Measurements from ENCODE around the gene E2F2.

Gene E2F2

DNA sequence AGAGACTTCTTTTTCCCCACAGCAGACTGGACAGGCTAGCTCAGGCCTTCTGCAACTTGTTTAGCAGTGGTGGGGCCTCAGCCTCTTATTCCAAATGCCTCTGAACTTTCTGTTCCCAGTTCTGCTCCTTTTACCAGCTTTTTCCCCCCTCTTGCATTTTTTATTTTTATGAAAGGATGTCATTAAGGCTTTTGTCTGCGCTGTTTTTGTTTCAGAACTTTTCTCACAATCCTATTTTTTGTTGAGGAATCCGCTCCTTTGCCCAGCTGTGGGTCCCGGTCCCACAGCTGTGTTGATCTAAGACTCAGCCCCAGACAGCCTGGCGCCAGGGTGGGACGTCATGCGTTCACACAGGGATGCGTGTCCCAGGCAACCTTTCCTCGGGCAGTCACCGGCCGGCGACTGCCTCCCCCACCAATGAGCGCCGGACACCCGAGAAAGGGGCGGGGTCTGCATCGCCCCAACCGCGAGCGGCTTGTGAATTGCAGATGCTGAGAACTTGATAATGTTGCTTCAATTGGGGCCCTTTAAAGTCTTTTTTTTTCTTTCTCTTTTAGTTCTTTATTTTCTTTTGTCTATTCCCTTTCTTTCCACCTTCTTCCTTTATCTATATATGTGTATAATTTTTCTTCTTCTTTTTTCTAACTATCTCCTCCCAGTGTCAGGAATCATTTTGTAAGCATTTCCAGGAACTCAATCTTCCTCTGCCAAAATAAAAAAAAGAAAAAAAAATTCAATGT is 31.3 kb upstream of the E2F2 start:
- peak; percentile 77 for DNase-seq

DNA sequence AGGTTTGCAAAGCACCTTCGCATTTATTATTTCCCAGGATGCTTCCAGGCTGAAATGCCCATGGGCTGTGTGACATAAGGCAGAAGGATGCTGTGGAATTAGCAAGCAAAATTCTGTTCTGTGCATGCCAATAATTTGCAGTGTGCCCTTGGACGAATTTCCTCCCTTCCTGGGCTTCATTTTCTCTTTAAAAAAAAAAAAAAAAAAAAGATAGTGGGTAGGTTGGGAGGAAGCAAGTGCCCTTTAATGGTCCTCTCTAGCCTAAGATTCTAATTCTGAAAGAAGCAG is 30.7 kb upstream of the E2F2 start:
- no peak for DNase-seq

DNA sequence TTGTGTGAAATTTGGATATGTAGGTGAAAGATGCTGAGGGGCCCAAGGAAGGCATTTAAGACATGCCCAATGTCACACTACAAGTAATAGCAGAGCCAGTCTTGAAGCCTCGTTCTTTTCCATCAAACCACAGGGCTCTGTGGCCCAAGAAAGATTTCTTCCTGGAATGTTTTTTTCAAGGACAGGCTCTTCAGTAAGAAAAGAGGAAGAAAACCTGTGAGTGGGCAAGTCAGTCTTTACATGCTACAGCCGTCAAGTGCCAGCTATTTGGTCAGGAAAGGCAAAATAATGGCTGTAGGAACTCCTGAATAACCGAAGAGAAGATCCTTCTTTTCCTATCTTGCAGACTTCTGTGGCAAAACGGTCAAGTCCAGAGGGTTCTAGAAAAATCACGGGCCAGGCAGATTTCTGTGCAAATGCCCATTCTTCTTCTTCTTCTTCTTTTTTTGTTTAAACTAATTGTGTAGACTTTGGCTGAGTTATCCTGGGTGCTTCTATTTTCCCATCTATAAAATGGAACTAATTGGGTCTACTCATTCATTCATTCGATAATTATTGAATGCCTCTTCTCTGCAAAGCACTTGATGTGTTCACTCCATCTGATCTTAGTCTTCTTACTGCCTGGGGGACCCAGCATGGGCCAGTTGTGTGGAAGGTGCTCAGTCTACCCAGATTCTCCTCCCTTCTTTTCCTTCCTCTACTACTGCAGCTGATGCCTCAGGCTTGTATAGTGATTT is 30.2 kb upstream of the E2F2 start:
- DNase-seq = no peak

DNA sequence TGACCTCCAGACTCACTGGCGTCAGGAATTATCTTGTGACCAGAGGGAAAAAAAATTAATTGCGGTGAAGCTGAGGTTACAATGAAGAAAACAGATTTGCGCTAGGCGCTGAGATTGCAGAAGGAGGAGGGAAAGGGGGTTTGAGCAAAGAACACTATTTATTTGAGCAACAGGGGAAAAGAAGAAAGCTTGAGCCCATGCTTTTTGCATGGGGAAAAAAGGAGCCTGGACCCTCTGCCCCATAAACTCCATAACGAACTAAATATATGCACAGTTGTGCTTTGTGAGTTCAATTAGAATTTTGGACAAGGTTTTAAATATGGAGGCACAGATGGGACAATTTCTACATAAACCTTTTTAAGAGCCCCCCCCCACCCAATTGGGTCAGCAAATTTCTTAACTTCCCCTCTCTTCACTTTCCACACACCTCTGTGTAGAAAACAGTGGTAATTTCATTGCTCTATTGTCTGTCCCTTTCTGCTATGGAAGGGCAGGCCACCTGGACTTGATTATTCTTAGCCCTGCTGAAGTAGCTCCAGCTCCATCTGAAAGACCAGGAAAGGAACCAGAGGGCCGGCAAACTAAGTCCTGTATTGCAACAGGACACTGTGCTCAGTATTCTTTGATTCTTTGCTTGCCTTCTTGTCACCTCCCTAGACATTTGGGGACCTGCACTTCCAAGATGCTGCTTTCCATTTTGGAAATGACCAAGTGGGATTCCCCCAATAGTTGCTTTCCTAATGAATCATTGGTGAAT is 29.1 kb upstream of the E2F2 start:
- no peak for DNase-seq

DNA sequence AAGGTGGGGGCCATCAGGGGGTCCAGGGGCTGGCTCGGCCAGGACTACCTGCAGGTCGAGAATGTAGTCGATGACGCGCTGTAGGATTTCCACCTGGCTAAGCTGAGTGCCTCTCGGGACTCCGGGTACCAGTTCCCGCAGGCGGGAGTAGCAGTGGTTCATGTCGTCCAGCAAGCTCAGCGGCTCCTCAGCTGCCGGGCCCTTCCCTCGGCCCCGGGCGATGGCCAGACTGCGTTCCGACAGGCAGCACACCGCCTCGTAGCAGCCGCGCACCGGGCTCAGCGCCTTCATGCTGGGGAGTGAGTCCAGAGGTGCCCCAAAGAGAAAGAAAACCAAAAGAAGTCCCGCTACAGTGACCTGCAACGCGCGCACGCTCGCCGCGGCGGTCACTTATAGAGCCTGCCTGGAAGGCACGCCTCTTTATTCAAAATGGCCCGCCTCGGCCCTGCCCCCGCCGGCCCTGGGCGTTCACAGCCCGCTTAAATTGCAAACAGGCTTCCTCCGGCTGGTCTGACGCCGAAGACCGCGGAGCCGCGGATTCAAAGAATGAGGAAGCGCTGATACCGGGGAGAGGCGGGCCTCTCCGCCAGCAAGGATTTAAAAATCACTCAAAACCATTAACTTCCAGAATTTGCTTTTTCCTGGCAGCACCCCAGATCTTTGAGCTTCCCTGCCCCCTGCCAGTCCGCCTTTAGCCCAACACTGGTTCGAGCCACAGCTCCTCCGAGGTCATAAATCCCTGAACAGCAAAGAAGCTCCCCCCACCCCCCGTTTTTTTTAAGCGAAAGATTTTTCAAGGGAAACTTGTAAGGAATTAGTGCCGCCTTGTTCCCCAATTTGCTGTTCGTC is 28.3 kb upstream of the E2F2 start, which contains the start of gene ID3:
TSS of gene ID3 (minus strand) at position 366 of the 849 bp plus-strand sequence. CDS start at position 291, 75 bp downstream.
- DNase-seq = peak; percentile 88

DNA sequence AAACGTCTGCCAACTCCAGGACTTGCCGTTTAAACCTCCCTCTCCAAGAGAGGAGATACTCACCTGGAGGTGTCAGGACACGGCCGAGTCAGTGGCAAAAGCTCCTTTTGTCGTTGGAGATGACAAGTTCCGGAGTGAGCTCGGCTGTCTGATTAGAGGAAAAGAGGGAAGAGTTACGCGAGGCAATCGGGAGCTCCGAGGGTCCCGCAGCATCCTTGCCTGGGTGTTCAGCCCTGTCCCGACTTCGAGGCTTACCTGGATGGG is 27.8 kb upstream of the E2F2 start:
- no peak for DNase-seq

DNA sequence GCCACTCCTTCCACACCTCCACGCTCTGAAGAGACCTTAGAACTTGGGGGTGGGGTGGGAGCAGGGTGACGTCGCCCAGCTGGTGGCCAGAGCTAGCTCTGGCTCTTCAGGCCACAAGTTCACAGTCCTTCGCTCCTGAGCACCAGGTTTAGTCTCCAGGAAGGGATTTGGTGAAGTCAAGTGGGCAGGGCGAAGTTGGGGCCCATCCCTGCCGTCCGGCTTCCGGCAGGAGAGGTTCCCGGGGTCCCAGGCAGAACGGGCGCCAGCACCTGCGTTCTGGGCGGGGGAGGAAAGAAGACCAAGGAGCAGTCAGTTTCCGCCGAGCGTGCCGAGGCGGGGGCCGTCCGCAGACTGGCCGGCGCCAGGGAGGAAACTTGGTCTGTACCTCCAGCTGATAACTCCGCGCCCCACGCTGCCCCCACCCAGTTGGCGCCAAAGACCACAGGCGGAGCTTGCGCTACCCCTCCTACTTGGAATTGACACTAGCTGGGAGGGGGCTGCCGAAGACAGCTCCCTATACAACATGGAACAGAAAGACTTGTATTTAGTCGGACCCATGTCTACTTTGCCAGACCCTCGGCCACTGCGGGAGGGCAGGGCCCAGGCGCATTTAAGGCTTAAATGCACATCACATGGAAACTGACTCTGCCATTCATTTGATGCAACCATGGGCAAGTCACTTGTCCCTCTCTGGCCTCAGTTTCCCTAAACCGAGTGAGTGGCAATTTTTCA is 27.3 kb upstream of the E2F2 start:
- no peak for DNase-seq

DNA sequence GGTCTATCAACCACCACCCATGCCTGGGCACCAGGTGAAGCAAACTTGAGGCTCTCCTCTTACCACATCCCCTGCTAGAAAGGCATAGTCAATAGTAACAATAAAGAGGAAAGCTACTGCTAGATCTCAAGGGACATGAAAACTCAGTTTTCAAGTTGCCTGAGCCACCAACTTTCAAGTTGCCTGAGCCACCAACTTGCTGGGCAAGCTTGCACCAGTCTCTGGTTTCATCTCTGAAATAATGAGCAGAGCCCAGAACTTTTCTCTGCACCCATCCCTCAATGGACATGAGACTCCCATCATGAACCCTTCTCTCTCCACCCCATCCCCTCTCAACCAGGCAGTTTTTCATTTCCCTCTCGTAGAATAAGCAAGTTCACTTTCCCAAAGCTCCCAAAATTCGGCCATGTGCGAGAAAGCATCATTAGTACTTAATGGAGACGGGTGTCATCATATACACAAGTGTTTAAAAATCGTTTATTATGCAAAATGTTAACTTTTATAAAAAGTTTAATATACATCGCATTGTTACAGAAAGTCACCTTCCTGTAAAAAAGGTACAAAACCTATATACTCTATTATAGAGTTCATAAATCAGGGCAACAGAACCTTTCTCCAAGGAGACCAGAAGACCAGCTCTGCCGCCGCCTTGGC is 26.6 kb upstream of the E2F2 start:
- DNase-seq = no peak

DNA sequence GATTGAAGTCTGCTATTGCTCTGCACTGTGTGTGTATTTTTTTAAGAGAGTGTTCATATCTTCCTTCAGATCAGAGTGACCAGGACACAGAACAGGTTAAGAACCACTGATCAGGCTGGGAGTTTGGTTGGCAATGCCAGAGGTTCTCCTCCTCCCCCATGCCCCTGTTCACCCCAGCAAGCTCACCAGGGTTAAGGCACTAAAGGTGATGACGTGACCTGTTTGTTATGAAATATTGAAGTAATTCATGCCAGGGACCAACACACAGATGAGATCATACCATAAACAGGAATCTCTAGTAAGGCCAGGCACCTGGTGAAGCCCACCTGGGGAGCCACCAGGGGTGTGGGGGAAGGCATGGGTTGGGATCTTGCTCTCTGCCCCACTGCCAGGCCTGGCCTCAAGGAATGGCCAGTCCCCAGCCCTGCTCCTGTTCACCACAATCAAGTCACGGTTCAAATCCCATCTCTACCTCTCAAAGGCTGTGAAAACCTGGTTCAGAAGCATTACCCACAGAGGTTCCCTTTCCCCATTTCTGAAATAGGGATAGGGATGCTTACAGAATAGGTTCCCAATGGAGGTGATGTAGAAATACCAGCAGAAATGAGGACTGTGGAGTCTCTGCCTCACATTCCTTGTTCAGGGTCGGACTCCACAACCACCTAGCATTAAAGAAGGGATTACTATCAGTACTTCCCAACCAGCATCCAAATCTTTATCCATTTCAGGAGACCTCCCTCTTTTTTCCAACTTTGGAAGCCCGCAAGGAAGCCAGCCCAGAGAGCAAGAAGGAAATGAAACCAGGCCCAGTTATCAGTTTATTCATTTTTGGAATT is 25.8 kb upstream of the E2F2 start:
- DNase-seq = no peak

DNA sequence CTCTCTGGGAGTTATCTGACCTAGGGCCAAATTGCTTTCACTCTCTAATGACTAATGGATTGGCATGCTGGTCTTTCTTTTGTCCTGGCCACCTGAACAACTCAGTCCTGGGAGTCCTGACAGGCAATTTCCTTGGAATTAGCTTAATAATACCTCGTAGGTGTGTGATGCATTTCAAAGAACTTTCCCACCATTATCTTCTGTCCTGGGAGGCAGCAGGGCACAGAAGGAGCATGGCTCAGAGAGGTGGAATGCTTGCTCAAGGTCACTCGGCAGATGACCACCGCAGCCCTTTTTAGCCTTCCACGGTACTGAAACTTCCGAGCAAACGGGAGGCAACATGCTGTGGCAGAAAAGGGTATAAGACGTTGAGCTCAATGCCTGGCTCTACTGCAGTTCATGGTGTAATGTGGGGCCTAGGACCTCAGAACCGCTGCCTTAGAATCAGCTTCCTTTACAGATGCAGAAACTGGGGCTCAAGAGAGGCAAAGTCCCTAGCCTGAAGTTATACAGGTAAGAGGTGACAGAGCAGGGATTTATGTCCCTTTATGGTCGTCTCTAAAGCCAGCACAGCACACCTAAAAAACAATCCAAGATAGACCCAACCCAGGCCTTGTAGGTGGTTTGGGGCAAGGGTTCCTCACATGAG is 25.1 kb upstream of the E2F2 start:
- no peak for DNase-seq

DNA sequence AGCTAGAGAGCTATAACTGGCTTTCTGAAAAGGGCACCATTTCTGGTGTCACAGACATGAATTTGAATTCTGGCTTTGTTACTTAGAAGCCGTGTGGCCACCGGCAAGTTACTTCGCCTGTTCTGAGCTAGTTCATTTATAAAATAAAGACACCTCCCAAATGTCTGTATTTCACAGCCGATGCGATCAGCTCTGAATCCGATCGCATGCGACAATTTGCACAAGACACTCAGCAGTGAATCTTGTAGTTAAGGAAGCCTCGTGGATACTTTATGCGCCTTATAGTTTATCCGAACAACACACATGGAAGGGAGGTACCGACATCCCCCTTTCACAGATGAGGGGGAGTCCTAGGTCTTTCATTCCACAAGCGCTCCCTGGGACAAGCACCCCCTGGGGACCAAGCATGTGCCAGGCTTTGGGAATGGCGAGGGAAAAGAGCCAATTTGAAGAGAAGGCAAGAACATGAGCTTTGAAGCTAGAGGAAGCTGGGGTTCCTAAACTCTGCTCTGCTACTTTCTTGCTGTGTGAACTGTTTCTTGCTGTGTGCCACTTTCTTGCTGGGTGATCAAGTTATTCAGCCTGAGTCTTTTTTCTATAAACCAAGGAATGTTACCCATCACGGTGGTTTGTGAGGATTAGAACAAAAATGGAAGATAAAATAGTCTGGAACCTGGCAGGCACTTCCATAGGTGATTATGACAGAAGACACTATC is 24.4 kb upstream of the E2F2 start:
- DNase-seq = no peak

DNA sequence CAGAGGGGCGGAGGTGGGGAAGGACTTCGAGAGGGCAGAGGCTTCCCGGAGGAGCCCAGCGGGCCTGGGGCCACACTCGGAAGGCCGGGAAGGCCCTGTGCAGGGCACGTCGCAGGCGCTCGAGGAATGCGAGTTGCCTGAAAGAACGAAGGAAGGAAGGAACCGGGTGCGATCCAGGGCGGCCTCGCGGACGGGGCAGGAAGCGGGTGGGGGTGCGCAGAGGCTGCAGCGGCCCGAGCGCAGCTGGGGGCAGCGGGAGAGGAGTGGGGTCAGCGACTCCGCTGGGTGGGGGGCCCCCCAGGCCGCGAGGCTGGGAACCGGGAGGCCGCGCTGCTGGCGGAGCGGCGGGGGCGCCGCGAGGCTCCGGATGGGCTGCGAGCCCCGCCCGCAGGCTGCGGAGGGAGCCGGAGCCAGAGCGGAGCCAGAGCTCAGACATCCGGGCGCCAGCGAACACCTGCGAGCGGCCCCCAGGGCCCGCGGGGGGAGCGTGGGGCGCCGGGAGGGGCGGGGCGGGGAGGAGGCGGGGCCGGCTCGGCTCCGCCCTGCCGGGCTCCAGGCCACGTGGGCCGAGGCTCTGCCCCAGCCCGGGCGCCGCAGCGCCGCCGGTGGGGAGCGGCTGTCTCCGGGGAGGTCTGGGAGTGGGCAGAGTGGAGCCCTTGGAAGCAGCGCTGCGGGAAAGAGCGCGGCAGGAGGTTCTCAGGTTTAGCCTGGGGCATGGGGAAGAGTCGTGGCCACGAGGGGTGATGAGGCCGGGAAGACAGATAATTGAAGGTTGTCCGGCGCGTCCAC is 23.6 kb upstream of the E2F2 start:
- DNase-seq = peak; percentile 71

DNA sequence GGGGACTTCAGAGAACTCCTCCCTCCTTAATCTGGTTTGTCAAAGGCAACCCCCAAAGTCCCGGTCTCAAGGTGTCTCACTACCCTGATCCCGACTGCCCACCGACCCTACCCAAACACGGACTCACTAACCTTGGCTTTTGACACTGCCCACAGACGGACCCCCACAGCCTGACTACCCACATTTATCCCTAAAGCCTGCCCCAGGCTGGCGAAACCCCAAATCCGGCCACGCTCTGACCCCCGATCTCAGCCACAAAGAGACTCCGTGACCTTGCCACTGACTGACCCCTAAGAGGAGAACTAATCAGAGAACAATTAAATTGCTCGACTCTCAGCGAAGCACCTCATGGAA is 23.1 kb upstream of the E2F2 start:
- no peak for DNase-seq

DNA sequence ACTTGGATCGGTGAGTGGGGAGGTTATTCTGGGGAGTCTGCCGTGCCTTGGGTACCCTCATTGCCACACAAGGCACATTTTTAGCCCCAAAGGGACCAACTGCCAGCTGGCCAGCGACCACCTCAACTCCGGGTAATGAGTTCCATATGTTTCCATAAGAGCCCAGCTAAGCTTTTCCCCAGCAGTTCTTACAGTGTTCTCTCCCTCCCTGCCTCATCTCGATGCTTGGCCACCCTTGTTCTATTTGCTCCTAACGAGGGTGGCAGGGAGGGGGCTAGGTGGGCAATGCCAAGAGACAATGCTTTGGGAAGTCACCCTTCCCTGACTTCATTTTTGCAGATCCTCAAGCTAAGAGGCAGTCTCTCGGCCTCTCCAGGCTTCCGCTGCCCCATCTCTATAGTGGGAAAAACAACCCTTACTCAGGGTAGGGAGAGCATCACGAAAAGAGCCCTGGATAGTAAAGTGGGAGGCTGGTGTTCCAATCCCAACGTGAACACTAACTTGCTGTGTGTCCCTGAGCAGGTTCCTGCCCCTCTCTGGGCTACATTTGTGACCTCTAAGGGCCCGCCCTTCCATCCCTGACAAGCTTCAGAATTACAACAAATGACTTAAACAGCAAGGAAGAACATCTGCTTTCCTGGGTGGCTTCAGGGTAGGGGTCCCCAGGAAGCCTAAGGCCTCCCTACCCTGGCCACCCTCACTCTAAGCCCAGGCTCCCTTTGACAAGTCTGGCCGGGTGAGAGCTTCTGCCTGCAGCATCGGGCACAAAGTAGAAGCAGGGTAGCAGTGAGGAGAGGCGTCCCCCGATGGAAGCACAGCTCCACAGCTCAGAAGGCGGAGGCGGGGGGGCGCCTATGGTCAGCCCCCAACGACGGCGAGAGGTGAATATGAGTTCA is 22.4 kb upstream of the E2F2 start:
- no peak for DNase-seq

DNA sequence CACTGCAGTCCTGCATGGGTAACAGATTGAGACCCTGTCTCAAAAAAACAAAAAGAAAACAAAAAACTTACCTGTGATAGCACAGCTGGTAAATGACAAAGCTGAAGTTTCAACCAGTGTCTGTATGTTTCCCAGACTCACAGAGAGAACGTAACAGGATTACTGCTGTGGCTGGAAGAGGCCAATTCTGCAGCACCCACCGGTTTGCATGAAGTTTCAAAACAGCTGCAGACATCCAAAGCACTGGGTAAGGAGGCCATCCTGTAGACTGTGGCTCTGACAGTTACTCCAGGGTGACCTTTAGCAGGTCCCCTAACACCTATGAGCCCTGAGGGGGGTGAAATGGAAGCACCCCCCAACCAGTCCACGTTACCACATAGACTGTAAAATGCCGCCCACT is 20.8 kb upstream of the E2F2 start:
- no peak for DNase-seq

DNA sequence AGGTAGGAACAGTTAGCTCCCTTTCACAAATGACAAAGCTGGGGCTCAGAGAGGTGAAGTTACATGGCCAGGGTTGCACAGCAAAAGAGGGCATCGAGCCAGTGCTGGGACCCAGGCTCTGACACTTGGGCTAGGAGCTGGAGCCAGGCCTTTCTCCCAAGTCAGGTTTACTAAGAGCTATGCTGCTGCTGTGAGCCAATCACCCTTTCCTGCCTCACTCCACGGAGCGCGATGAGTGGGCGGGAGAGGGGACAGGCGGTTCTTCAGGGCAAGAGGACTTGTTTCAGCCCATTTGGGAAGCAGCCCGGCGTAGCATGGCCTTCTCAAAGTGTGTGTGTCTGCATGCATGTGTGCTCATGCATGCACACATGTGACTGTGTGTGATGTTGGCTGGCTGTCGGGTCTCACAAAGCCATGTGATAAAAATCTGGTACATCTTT is 17.7 kb upstream of the E2F2 start:
- DNase-seq = no peak

DNA sequence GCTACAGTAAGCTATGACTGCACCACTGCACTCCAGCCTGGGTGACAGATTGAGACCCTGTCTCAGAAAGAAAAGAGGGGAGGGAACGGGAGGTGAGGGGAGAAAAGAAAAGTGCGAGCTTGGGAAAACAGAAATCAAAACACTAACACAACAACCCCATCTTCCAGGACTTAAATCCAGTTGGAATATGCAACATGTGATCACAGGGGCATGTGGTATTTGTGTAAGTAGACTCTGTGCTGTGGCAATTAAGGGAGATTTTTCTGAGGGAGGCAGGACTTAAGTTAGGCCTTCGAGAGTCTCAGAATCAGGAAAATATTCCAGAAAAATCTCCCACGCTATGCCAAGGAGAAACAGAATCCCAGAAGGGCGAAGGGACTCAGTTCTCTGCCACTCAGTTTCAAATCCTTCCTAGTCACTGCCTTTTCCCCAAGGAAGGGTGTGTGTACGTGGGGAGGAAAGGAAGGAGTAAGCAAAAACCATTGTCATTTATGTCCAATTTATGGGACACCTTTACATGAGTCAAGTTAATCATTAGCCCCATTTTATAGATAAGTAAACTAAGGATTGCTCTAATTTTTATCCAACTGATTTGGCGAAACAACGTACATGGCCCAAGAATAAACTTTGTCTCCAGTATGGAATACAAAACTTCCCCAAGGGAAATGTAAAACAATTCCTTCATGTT is 16.0 kb upstream of the E2F2 start:
- no peak for DNase-seq
